Spinal cord (tissue), 10 donors: ENCODE data around the gene BLTP3A. TPM values are rescaled to one million over a fixed set of nuclear protein-coding genes. Genes with fewer than 3 reads are reported as not detected.
A peak's percentile ranks its signal among the peaks of the same experiment; 100 is the strongest.
"Not testable (repeated sequence)": the region's sequence is repeated elsewhere in the genome, so short reads cannot be mapped to it uniquely, and the experiment has no call there.

Experiments used
- DNase-seq, 6 donors: peaks; one replicate each; pipeline versions ENCODE4 v3.0.0 to v3.0.0-alpha.2; 2013 to 2015; ENCODE audit warnings: low spot score in 6 of 6, low read depth in 4 of 6
- H3K27ac ChIP-seq: one replicate; pipeline ENCODE4 v1.5.1; 2013; ENCODE audit warnings: low read depth, low read length, control low read depth
- H3K27me3 ChIP-seq: one replicate; pipeline ENCODE4 v1.6.1; 2013; ENCODE audit warnings: low read length; ENCODE audit not compliant: control insufficient read depth, insufficient read depth
- H3K36me3 ChIP-seq: one replicate; pipeline ENCODE4 v1.6.1; 2013; ENCODE audit warnings: low read length; ENCODE audit not compliant: control insufficient read depth, insufficient read depth
- H3K4me1 ChIP-seq: one replicate; pipeline ENCODE4 v1.6.1; 2013; ENCODE audit warnings: low read length; ENCODE audit not compliant: control insufficient read depth, insufficient read depth
- H3K4me3 ChIP-seq: one replicate; pipeline ENCODE4 v1.5.1; 2013; ENCODE audit warnings: low read depth, low read length, control low read depth
- H3K9me3 ChIP-seq: one replicate; pipeline ENCODE4 v1.6.1; 2013; ENCODE audit warnings: low read length; ENCODE audit not compliant: control insufficient read depth, insufficient read depth
- WGBS: methylation state at CpG from one replicate; pipeline ENCODE4 v1.1.5; 2013; ENCODE audit warnings: missing lambda C conversion rate; ENCODE audit not compliant: insufficient coverage; 5-methylcytosine and 5-hydroxymethylcytosine counted together
- polyA plus RNA-seq, 2 donors: library from polyadenylated mRNA; unstranded; fragments of 120-200 nt; gene quantifications; one replicate each; pipeline ENCODE4 v1.2.1, GENCODE V29; 2013; ENCODE audit not compliant: insufficient read length in 2 of 2
- total RNA-seq, 2 donors: library from RNA; depleted of rRNA in 1 of 2; stranded (reverse); fragments of 120-200 nt in 1 of 2; fragments of >200 nt in 1 of 2; gene quantifications; one replicate each; pipeline versions ENCODE4 v1.2.3 to v1.2.4, GENCODE V29; 2013 to 2014
- donor health status: healthy.

The BLTP3A gene
- total and polyA plus RNA-seq, 4 donors, result 12.1 to 14.0 (median 12.2) TPM

- 97% methylated on average over 4 of the region's 6 CpGs for WGBS
- H3K9me3 ChIP-seq, H3K4me1 ChIP-seq, H3K27ac ChIP-seq, H3K4me3 ChIP-seq, H3K36me3 ChIP-seq, DNase-seq, H3K27me3 ChIP-seq: not testable (repeated sequence)
These were observed 13.2 kb downstream of the BLTP3A start for GRCh38 chr6:34805074-34805473.

GRCh38 chr6:34806738-34807453, 15.0 kb downstream of the BLTP3A start:
- H3K4me3 ChIP-seq, result no peak overlapping the region
- 90% methylated on average over 7 of the region's 9 CpGs for WGBS
- no peak for DNase-seq
- H3K36me3 ChIP-seq, result no peaks in the 10 kb centered on the region
- H3K4me1 ChIP-seq, result no peaks in the 10 kb centered on the region
- no peaks in the 10 kb centered on the region for H3K27me3 ChIP-seq
- no peak overlapping the region for H3K27ac ChIP-seq
- no peaks in the 10 kb centered on the region for H3K9me3 ChIP-seq

GRCh38 chr6:34808473-34808872, 16.6 kb downstream of the BLTP3A start:
- WGBS, result 100% methylated on average over 2 of the region's 3 CpGs
- H3K4me3 ChIP-seq, H3K27ac ChIP-seq: not testable (repeated sequence)

GRCh38 chr6:34809419-34809818, 17.5 kb downstream of the BLTP3A start:
- 77% methylated on average over 8 of the region's 9 CpGs for WGBS
- H3K36me3 ChIP-seq, H3K9me3 ChIP-seq, H3K27ac ChIP-seq, H3K4me1 ChIP-seq, H3K4me3 ChIP-seq, H3K27me3 ChIP-seq, DNase-seq: not testable (repeated sequence)

More at GRCh38 chr6:34808473-34808872, 16.6 kb downstream of the BLTP3A start:
- not testable (repeated sequence) for H3K27me3 ChIP-seq, H3K4me1 ChIP-seq, H3K9me3 ChIP-seq, H3K36me3 ChIP-seq, DNase-seq

GRCh38 chr6:34810017-34810882, 18.4 kb downstream of the BLTP3A start:
- peak in 1 of 6 donors; percentile 70 for DNase-seq
- no peak overlapping the region for H3K27ac ChIP-seq
- H3K27me3 ChIP-seq, result no peaks in the 10 kb centered on the region
- no peaks in the 10 kb centered on the region for H3K9me3 ChIP-seq
- H3K4me1 ChIP-seq, result no peaks in the 10 kb centered on the region
- H3K4me3 ChIP-seq, result no peak overlapping the region
- no peaks in the 10 kb centered on the region for H3K36me3 ChIP-seq
- no CpG with 5 or more reads among the region's 10 CpGs for WGBS

- H3K4me1 ChIP-seq, result no peaks in the 10 kb centered on the region
- H3K27ac ChIP-seq, result no peak overlapping the region
- no peaks in the 10 kb centered on the region for H3K9me3 ChIP-seq
- H3K4me3 ChIP-seq, result no peak overlapping the region
- DNase-seq, result no peak
- 67% methylated on average over 1 of the region's 5 CpGs for WGBS
- no peaks in the 10 kb centered on the region for H3K36me3 ChIP-seq
- no peaks in the 10 kb centered on the region for H3K27me3 ChIP-seq
These were observed 19.2 kb downstream of the BLTP3A start for GRCh38 chr6:34810936-34811632.

GRCh38 chr6:34813028-34813713, 21.3 kb downstream of the BLTP3A start:
- Histone ChIP-seq H3K4me3 (no peak overlapping the region), H3K9me3 (no peaks in the 10 kb centered on the region), H3K4me1 (peaks cover 6% of the 10 kb centered on the region), H3K36me3 (peaks cover 3% of the 10 kb centered on the region), H3K27ac (no peak overlapping the region), H3K27me3 (no peaks in the 10 kb centered on the region)
- DNase-seq, result peak in 1 of 6 donors; percentile 86
- 93% methylated on average over 2 of the region's 3 CpGs for WGBS

GRCh38 chr6:34816635-34817301, 24.9 kb downstream of the BLTP3A start:
- peaks cover 7% of the 10 kb centered on the region for H3K4me1 ChIP-seq
- H3K4me3 ChIP-seq, result no peak overlapping the region
- WGBS, result no CpG with 5 or more reads among the region's 5 CpGs
- peaks cover 3% of the 10 kb centered on the region for H3K36me3 ChIP-seq
- H3K9me3 ChIP-seq, result no peaks in the 10 kb centered on the region
- H3K27ac ChIP-seq, result no peak overlapping the region
- DNase-seq, result no peak
- no peaks in the 10 kb centered on the region for H3K27me3 ChIP-seq

- peaks cover 7% of the 10 kb centered on the region for H3K4me1 ChIP-seq
- WGBS, result no CpG with 5 or more reads among the region's 1 CpG
- peak in 2 of 6 donors; percentile 22 to 82 for DNase-seq
- no peak overlapping the region for H3K27ac ChIP-seq
- no peaks in the 10 kb centered on the region for H3K27me3 ChIP-seq
- H3K9me3 ChIP-seq, result no peaks in the 10 kb centered on the region
- H3K4me3 ChIP-seq, result no peak overlapping the region
- H3K36me3 ChIP-seq, result peaks cover 8% of the 10 kb centered on the region
These were observed 25.6 kb downstream of the BLTP3A start for GRCh38 chr6:34817446-34817845.
